ENCODE results near the gene LKAAEAR1.

The LKAAEAR1 gene

DNA sequence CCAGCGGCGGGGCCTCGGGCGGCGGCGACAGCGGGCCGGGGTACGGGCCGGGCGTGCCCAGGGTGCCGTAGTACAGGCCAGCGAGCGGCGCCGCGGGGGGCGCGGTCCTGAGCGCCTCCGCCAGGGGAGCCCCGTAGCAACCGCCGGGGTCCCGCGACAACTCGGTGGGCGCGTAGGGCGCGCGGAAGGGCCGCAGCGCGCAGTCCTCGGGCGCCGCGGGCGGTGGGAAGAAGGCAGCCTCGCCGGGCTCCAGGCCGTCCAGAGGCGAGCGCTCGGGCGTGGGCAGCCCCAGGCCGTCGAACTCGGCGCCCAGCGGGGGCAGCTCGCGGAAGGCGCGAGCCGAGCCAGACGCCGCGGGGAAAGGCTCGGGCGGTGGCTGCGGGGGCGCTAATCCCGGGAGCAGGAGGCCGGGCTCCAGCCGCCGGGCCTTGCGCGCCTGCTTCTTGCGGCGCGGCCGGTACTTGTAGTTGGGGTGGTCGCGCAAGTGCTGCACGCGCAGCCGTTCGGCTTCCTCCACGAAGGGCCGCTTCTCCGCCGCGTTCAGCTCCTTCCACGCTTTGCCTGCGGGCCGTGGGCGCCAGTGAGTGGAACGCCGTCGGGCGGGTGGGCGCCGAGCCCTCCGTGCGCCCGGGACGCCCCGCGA, 35.7 kb downstream of the LKAAEAR1 start:
- DNase-seq = no peak

- no peak for DNase-seq
These were observed 36.2 kb downstream of the LKAAEAR1 start for GRCh38 chr20:64047968-64048401.

DNA sequence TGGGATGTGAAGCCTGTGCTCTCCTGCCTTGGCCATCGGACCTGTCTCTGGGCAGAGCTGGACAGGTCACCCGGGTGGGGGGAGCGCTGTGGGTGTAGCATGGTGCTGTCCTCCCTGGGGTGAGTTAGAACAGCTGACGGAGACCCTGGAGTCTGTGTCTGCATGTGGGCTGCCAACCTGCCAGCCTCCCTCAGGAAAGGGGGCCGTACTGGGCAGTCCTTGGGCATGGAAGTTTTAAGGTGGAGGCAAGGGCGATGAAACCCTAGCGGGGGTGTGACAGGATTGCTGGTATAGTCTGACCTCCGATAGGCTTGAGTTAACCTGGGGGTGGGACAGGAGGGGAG, 37.2 kb downstream of the LKAAEAR1 start:
- DNase-seq = no peak

DNA sequence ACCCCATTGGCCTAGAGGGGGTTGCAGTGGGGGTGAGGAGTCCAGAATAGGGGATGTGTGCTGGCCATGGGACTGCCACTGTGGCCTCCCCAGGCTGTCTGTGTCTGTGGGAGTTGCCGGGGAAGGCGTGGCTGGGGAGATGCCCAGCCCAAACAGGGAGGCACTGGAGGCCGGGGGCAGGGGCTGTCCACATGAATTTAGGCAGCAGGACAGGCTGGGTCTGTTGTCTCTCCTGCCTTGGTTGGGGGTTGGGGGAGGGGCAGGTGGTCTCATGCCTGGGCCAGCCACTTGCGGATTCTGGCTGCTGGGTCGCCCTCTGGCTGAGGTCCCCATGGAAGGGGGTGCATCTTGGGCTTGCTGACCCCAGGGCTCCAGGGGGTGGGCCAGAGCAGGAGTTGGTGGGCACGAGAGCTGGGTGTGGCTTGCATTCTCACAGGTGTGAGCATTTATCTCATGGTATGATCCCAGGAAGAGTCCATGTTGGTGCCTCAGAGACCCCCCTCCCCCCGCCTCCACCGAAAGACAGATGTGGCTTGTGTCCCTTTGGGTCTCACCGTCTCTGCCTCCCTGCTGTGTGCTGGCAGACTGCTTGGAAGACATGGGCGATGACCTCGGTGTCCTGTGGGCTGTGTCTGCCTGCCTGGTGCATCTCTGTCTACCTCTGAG, 38.7 kb downstream of the LKAAEAR1 start:
- DNase-seq = no peak

GRCh38 chr20:64044484-64045247, 39.5 kb downstream of the LKAAEAR1 start:
- DNase-seq = no peak

GRCh38 chr20:64043768-64044167, 40.4 kb downstream of the LKAAEAR1 start:
- DNase-seq = no peak

DNA sequence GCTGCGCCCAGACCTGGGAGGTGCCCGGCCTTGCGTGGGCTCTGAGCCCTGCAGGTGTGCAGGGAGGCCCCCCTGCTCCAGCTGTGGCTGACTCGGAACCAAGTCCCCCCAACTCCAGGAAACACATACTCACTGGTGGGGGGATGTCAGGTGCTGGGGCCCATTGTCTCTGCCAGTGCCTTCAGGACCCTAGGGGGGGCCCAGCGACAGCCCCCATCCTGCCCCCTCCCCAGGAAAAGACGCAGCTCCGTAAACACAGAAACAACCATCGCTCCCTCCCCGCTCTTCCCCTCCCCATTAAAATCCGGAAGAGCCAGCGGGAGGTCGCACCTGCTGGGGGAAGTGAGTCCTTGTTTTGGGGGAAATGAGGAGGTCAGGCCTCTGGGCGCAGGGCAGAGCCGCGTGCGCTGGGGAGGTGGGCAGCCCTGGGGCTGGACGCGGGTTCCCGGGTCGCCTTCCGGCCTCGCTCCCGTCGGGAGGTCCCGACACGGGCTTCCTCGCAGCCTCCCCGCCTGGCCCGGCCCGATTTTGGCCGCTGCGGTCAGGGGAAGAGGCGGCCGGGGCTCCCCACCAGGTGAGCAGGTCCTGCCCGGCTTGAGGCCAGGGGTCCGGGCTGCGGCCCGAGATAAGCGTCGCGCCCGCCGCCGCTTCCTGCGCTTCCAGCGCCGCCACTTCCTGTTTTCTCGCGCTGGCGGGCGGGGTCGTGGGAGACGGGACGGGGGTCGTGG, 42.0 kb downstream of the LKAAEAR1 start:
- peak; percentile 50 for DNase-seq

DNA sequence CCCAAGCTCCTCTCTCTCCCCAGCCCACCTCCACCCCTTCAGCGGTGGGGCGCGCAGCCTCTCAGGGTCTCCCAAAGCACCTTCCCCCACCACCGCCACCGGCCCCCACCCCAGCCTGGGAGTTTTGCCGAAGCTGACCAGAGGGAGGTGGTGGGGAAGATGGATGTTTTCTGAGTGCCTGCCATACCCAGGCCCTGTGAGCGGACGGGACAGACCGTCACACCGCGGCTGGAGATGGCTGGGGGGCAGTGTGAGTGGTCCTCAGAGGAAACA, 42.5 kb downstream of the LKAAEAR1 start:
- no peak for DNase-seq

GRCh38 chr20:64041040-64041780, 43.0 kb downstream of the LKAAEAR1 start:
- DNase-seq = peak; percentile 2

DNA sequence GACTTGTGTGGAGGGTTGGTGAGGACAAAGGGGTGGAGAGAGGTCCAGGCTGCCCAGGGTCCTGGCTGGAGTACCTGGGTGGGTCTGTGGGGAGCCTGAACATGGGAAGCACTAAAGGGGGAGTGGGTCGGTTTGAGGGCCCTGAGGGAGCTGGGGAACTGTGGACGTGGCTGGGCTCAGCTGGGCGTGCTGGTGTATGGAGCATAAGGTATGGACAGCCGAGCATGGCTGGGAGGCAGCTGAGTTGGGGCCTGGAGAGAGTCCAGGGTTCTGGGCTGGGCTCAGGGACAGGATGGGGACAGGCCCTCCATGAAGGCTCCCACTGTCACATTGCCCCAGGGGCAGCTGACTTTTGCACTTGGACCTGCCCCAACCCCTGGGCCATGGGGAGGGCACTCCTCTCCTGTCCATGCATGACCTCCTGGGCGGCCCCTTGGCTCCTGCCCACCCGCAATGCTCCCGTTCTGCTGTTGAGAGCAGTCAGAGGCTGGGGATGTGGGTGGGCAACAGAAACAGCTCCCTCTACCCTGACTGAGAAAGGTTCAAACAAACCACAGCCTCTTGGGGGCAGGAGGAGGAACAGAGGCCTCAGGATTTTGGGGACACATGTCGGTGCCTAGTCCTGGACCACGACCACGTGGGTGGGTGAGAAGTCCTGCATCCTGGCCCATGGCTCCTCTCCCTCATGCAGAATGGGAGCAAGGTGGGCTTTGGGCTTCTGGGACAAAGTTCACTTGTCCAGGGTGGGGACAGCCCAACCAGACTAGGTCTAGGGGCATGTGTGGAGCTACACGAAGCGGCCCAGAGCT, 43.8 kb downstream of the LKAAEAR1 start:
- peak; percentile 0 for DNase-seq

GRCh38 chr20:64039293-64040160, 44.7 kb downstream of the LKAAEAR1 start:
- peak; percentile 2 for DNase-seq

DNA sequence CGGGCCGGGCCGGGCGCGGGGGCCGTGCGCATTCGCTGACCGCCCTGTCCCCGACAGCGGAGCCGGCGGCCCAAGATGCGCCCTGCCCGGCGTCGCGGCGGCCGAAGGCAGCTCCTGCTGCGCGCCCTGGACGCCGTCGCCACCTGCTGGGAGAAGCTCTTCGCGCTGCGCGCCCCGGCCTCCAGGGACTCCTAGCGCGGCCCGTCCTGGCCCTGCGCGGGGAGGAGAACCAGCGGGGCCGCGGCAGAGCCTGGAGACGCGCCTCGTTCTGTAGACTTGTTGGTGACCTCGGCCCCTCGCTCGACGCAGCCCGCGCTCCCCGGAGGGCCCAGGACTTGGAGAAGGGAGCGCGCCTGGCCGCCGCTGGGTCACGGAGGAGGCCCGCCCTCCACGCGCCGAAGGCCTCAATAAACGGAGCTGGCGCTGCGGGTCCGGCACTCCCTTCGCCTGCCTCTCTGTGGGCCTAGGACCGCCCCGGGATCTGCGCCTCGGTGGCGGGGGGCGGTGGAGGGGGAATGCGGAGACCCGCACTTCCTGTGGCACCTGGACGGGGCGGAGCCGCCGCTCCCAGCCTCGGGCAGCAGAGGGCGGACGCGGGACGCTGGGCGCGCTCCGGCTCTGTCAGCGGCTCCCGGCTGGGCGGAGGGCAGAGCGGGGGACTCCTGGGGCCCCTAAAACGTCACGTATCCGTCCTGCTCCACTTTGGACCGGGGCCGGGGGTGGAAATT, 45.5 kb downstream of the LKAAEAR1 start:
- peak; percentile 83 for DNase-seq

DNA sequence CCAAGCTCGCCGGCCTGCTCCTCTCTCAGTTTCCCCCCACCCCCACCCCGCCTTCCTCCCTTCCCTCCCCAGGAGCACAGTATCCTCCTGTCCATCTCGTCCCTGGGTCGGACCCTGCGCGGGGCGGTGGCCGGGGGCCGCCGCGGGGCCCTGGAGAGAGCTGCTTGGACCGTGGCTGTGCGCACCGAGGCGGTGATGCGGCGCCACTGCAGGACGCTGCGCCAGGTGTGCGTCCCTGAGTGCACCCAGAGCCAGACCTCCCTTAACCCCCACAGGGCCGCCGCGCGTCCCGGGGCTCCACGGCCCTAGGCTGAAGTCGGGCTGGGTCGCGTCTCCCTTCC, 46.0 kb downstream of the LKAAEAR1 start:
- no peak for DNase-seq

DNA sequence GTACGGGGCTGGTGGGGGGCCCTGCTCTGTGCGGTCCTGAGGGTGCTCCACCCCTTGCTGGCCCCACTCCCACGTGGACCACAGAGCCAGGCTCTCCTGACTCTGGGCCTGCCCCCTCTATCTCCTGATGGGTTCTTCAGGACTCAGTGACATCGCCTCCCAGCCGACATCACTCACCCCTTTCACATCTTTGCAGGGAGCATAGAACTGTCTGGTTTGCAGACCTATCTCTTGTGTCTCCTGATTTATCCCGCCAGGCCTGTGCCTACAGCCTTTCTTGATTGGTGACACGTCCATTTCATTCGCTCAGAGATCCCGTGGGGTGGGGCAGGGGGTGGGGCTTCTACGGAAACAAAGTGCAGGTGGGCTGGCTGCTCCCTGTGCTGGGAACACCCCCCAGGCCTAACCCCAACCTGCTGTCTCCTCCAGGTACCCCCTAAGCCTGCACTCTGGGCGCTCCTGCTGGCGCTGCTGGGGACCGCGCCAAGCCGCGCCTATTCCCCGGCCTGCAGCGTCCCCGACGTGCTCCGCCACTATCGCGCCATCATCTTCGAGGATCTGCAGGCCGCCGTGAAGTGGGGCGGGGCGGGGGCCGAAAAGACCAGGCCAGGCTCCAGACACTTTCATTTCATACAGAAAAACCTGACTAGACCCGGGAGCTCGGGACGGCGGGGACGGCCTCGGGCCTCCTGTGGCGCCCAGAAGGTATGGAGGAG, 46.5 kb downstream of the LKAAEAR1 start:
- no peak for DNase-seq

DNA sequence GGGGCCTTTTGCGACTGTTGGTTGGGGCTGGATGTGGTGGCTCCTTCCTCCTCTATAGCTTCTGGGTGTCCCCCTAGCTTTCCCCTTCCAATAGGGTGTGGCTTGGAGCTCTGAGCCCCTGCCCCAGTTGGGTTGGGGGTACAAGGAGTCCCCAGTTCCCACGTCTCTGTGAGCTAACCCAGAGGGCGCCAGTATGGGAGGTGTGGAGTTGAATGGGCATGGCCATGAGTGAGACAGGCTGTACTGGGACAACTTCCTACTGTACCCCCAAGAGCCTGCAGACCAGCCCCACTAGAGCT, 47.0 kb downstream of the LKAAEAR1 start:
- no peak for DNase-seq

DNA sequence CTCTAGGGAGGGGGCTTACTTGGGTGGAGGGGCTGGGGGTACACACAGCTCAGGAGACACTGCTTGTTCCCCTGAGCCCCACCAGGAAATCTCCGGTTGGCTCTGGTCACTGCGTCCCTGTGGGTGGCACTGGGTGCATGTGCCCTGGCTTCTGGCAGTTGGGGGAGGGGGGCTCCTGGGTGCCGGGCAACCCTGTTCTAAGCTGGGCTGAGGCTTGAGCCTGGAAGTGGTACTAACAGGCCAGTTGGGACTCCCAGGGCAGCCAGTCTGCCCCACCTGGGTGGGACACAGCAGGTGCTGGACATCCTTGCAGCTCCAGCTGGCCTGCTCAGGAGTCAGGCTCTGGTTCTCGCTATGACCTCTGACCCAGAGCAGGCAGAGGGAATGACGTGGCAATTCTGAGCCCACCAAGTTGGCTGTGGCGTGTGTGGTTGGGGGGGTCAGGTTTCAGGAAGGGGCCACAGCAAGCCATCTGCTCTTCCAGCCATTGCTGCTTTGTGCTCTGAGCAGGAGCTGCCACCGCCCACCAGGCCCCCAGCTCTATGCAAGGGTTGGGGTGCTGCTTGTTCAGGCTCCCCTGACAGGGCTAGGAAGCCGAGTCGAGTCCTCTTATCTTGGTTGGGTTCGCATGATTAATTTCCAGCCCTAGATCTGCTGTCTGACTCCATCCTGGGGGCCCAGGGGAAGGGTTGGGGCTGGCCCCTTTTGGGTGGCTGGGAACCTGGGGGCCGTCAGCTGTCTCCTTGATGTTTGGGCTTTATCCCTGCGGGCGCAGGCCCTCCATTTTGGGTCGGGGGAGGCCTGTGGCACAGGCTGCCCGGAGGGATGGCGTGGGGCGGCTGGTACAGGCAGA, 47.6 kb downstream of the LKAAEAR1 start:
- no peak for DNase-seq

DNA sequence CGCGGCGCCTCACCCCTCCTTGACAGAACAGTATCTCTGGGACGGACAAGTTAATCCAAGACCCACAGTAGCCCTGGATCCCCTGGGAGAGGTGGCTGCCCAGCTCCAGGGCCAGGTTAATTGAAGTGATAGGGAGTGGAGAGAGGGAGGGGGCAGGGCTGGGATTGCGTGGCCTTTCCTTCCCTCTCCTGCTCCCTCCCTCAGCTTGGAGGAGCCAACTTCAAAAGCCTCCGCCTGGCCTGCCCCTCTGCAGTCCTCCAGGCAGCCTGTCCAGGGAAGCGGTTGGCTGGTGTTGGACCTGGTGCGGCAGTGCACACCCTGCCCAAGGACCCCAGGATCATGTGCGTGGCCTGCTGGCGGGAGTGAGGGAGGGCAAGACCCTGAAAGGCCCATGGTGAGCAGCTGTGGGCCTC, 48.3 kb downstream of the LKAAEAR1 start, which contains the start of gene C20orf204:
C20orf204 (plus strand) TSS at position 250 of the 413 bp plus-strand sequence; CDS start at position 392, 142 bp downstream.
- no peak for DNase-seq

DNA sequence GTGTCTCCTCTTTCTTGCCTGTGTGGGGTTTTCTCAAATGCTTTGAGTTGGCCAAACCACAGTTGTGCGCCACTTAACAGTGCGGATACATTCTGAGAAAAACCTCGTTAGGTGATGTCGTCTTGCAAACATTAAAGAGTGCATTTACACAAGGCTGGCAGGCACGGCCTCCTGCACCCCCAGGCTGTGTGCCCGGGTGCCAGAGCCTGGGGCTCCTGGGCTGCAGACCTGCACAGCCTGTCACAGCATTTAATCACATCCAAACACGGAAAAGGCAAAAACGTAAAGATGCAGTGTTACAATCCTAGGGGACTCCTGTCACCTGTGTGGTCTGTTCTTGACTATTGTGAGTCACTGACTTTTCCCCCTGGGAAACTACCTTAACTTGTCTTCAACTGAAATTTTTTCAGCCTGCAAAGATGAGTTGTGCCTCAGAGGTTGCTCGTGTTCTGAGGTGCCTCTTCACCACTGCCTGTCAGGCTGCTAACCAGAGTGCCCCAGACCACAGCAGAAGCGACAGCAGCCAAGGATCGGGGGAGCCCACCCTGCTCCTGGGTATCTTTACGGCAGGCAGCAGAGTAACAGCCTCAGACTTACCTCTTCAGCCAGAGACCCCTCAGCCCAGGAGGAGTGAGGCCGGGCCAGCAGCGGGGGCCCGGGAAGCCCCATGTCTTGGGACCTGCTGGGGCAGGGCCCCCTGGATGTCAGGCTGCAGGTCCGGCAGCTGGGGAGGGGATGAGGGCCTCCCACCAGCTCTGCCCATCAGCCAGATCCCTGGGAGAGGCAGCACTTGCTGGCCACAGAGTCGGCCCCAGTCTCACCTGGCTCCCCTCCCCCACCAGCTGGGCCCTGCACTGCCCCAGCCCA, 48.9 kb downstream of the LKAAEAR1 start:
- no peak for DNase-seq
